HG03159 (cell line): ENCODE measurements around the gene UQCR11.

Source experiments
- ATAC-seq: cut with Tn5 transposase; IDR thresholded peaks from one replicate; pipeline ENCODE4 v1.9.1; 2021; ENCODE audit warnings: mild to moderate bottlenecking, moderate library complexity; ENCODE audit not compliant: unreplicated experiment

UQCR11 gene

DNA sequence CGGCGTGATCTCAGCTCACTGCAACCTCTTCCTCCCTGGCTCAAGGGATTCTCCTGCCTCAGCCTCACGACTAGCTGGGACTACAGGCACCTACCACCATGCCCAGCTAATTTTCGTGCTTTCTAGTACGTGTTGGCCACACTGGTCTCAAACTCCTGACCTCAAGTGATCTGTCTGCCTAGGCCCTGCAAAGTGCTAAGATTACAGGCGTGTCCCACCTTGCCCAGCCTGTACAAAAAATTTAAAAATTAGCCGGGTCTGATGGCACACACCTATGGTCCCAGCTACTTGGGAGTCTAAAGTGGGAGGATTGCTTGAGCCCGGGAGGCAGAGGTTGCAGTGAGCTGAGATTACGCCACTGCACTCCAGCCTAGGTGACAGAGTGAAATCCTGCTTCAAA is 32.5 kb downstream of the UQCR11 start:
- ATAC-seq = no peak

DNA sequence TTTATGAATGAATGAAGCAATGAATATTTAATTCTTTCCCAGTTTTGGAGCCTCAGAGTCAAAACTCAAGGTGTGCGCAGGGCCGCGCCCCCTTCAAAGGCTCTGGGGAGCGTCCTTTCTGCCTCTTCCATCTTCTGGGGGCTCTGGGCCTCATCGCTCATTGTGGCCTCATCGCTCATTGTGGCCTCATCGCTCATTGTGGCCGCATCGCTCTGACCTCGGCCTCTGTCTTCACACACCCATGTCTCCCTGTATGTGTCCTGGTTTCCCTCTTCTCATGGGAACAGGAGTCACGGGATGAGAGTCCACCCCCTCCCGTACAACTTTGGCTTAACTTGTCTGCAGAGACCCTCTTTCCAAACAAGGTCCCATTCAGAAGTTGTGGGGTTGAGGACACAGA is 33.9 kb downstream of the UQCR11 start:
- ATAC-seq = no peak

DNA sequence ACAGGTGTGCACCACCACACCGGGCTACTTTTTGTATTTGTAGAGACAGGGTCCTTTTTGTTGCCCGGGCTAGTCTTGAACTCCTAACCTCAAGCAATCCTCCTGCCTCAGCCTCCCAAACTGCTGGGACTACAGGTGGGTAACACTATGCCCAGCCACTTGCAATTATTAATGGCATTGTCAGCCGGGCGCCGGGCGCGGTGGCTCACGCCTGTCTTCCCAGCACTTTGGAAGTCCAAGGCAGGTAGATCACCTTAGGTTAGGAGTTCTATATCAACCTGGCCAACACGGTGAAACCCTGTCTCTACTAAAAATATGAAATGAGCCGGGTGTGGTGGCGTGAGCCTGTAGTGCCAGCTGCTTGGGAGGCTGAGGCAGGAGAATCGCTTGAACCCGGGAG is 34.4 kb downstream of the UQCR11 start:
- no peak for ATAC-seq

GRCh38 chr19:1569997-1570396 is 35.3 kb downstream of the UQCR11 start:
- no peak for ATAC-seq

GRCh38 chr19:1568320-1569019 is 36.8 kb downstream of the UQCR11 start, which contains the start of gene MEX3D:
TSS of gene MEX3D (minus strand) at chr19:1568325. CDS start at chr19:1568058, 267 bp downstream.
- ATAC-seq = peak; percentile 66

- ATAC-seq = peak; percentile 14
Observed at GRCh38 chr19:1567848-1568227, 37.4 kb downstream of the UQCR11 start.

GRCh38 chr19:1567116-1567847 is 38.0 kb downstream of the UQCR11 start:
- no peak for ATAC-seq

- ATAC-seq = no peak
Observed at GRCh38 chr19:1566392-1567115, 38.7 kb downstream of the UQCR11 start.

GRCh38 chr19:1563251-1563650 is 42.0 kb downstream of the UQCR11 start:
- no peak for ATAC-seq

- ATAC-seq = no peak
Observed at GRCh38 chr19:1561236-1561842, 43.9 kb downstream of the UQCR11 start.

- ATAC-seq = no peak
Observed at GRCh38 chr19:1560286-1560882, 44.9 kb downstream of the UQCR11 start.

DNA sequence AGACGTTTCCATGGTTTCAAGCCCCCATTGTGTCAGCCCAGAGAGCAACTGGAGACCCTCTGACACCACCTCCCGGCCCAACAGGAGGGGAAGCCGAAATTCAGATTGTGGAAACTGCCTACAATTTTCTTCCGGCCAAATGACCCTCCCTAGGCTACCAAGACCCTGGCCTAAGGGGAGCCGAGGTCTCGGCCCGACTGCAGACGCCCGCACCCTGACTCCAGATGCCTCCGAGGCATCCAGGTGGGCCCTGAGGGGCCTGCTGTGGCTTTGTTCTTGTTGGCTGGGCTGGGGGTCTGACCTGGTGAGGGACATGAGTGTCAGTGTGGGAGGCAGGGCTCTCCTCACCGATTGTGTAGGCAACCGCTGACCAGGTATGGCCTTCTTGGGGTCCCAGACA is 46.7 kb downstream of the UQCR11 start:
- no peak for ATAC-seq

- ATAC-seq = no peak
Observed at GRCh38 chr19:1556390-1557070, 48.7 kb downstream of the UQCR11 start.

DNA sequence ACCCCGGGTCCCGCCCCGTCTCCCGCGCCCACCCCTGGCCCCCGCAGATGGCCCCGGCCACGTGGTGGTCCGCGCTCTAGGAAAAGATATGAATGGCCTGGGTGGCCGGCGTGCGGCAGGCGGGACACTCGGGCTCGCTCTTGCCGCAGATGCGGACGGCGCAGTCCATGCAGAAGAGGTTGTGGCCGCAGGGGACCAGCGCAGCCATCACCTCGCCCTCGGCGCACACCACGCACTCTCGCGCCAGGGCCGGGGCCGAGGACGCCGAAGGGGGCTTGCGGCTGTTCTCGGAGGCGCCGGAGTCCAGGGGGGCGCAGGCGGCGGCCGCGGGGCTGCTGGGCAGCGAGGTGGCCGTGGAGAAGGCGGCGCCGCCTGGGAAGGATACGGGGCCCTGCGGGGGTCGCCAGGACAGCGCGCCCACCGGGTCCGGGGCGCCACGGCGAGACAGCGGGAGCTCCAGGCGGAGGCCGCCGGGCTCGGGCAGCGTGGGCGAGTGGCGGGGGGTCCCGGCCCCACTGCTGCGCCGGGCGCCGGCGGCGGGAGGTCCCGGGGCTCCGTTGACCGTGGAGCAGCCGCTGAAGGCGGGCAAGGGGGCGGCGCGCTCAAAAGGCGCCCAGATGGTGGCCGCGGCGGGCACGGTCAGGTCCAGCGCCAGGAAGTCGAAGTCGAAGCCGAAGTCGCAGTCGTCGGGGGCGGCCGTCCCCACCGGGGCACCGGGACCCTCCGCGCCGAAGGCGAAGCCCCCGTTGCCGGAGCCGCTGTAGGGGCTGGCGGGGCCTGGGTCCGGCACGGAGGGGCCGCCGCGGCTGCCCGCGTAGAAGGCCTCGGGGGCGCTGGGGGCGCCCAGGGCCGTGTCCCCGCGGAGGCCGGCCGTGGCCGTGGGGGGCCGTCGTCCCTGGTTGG is 49.5 kb downstream of the UQCR11 start:
- no peak for ATAC-seq

DNA sequence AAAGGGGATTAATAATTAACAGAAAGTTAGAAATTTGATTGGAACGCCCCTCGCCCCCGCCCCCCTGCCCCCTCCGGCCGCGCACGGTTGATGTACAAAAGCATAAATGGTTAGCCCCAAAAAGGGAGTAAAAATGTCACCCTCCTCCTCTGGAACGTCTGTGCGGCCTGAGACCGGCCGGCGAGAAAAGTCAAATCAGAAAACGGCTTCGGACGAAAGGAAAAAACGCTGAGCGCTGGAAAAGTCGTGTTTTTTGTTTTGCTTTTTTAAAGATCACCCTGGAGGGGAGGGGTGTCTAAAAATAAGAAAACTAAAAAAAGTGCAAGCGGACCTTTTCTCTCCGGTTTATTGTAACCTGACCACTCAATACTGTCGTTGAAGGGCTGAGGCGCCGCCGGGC is 50.3 kb downstream of the UQCR11 start:
- no peak for ATAC-seq

- no peak for ATAC-seq
Observed at GRCh38 chr19:1553415-1553814, 51.8 kb downstream of the UQCR11 start.

DNA sequence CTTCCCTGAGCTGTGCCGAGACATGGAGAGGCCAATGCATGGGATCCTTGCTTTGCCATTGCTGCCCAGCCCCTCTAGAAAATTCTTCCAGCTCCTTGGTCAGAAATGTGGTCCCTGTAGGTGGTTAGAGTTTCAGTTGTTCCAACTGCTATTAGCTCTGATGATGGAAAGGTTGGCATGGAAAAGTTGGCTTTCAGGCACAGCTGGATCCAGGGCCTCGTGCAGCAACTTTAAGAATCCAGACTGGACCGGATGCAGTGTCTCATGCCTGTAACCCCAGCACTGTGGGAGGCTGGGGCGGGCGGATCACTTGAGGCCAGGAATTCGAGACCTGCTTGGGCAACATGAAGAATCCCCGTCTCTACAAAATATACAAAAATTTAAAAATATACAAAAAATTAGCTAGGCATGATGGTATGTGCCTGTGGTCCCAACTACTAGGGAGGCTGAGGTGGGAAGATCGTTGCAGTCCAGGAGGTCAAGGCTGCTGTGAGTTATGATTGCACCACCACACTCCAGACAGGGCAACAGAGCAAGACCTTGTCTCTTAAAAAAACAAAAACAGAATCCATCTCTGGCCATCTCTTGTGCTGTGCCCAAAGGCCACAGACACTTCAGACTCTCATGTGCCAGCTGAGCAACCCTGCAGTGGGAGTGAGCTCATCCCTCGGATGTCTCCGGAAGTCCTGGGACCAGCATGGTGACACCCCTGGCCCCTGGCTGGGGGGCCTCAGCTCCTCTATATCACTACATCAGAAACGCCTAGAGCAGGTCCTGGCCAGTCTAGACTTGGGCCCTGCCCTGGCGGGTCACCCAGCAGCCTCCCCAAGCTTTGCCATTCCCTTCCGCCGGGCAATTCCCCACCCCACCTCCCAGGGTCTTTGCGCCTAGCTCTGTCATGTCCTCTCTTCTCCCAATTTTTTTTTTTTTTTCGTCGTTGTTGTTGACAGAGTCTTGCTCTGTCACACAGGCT is 53.9 kb downstream of the UQCR11 start:
- ATAC-seq = no peak

DNA sequence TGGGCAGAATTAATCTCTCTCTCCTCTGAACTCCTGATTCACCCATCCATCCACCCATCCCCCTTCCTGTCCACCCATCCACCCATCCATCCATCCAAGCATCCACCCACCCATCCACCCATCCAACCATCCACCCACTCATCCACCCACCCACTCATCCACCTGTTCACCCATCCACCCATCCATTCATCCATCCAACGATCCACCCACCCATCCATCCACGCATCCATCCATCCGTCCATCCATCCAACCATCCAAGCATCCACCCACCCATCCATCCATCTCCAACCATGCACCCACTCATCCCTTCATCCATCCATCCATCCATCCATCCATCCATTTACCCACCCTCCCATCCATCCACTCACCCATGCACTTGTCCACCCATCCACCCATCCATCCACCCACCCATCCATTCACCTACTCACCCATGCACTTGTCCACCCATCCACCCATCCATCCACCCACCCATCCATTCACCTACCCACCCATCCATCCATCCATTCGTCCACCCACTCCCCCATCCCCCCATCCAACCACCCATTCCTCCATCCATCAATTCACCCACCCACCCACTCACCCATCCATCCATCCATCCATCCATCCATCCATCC is 55.8 kb downstream of the UQCR11 start:
- no peak for ATAC-seq
